Panc1 (cell line): ENCODE measurements around the gene IRF3.

ENCODE experiments used
- POLR2AphosphoS5 ChIP-seq: IDR thresholded peaks from 2 replicates; pipeline ENCODE4 v1.6.1; 2012; ENCODE audit warnings: mild to moderate bottlenecking, low read depth, low read length, moderate library complexity
- SIN3A ChIP-seq: IDR thresholded peaks from 2 replicates; pipeline ENCODE4 v1.6.1; 2012; ENCODE audit warnings: low read depth, mild to moderate bottlenecking, low read length, moderate library complexity, borderline replicate concordance; ENCODE audit not compliant: insufficient read depth
- TCF7L2 ChIP-seq: IDR thresholded peaks from 2 replicates; pipeline ENCODE4 v1.6.1; 2011; ENCODE audit warnings: mild to moderate bottlenecking, low read depth, low read length, inconsistent platforms
- TF ChIP-seq, protein P1 (sequence below): fragments of 450-650 bp; IDR thresholded peaks from 2 replicates; pipeline ENCODE4 v1.5.1; 2017; ENCODE audit warnings: mild to moderate bottlenecking
- TF ChIP-seq, protein P2 (sequence below), 2 experiments: IDR thresholded peaks; 2 replicates each; pipeline ENCODE4 v1.6.1; 2011 to 2012; ENCODE audit warnings: low read depth in 2 of 2, control low read depth in 1 of 2, low read length in 1 of 2, mild to moderate bottlenecking in 1 of 2, moderate library complexity in 1 of 2; ENCODE audit not compliant: insufficient read depth in 1 of 2

DNA sequence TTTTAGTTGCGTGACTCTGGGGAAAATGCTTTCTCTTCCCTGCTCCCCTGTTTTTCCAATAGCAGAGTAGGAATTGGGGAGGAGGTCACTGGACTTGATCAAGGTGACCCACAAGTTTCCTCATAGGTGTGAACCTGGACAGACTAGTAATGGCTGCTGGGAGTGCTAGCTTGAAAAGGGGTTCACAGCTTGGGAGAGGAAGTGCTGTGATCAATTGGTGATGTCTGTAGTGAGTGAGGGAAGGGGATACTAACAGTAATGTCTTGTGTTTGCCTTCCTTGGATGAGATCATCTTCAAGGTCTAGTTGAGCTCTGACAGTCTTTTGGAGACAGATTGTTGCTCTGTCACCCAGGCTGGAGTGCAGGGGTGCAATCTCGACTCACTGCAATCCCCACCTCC, 1.8 kb upstream of the IRF3 start:
- TF ChIP-seq, protein P1, sequence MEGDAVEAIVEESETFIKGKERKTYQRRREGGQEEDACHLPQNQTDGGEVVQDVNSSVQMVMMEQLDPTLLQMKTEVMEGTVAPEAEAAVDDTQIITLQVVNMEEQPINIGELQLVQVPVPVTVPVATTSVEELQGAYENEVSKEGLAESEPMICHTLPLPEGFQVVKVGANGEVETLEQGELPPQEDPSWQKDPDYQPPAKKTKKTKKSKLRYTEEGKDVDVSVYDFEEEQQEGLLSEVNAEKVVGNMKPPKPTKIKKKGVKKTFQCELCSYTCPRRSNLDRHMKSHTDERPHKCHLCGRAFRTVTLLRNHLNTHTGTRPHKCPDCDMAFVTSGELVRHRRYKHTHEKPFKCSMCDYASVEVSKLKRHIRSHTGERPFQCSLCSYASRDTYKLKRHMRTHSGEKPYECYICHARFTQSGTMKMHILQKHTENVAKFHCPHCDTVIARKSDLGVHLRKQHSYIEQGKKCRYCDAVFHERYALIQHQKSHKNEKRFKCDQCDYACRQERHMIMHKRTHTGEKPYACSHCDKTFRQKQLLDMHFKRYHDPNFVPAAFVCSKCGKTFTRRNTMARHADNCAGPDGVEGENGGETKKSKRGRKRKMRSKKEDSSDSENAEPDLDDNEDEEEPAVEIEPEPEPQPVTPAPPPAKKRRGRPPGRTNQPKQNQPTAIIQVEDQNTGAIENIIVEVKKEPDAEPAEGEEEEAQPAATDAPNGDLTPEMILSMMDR, result no peak
- TF ChIP-seq POLR2AphosphoS5 (no peak), SIN3A (no peak), TCF7L2 (no peak)
- TF ChIP-seq, protein P2, sequence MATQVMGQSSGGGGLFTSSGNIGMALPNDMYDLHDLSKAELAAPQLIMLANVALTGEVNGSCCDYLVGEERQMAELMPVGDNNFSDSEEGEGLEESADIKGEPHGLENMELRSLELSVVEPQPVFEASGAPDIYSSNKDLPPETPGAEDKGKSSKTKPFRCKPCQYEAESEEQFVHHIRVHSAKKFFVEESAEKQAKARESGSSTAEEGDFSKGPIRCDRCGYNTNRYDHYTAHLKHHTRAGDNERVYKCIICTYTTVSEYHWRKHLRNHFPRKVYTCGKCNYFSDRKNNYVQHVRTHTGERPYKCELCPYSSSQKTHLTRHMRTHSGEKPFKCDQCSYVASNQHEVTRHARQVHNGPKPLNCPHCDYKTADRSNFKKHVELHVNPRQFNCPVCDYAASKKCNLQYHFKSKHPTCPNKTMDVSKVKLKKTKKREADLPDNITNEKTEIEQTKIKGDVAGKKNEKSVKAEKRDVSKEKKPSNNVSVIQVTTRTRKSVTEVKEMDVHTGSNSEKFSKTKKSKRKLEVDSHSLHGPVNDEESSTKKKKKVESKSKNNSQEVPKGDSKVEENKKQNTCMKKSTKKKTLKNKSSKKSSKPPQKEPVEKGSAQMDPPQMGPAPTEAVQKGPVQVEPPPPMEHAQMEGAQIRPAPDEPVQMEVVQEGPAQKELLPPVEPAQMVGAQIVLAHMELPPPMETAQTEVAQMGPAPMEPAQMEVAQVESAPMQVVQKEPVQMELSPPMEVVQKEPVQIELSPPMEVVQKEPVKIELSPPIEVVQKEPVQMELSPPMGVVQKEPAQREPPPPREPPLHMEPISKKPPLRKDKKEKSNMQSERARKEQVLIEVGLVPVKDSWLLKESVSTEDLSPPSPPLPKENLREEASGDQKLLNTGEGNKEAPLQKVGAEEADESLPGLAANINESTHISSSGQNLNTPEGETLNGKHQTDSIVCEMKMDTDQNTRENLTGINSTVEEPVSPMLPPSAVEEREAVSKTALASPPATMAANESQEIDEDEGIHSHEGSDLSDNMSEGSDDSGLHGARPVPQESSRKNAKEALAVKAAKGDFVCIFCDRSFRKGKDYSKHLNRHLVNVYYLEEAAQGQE (IDR thresholded peaks at IDR 0.05; ENCODE audit: insufficient read depth in 1 of 2, low read depth in 2 of 2, low read length in 1 of 2), result no peak
